Neural cell (in vitro differentiated cells): ENCODE results near the gene PHF3.

Experiments used
- EP300 ChIP-seq: fragments of 450-650 bp; conservative IDR thresholded peaks from 2 replicates; pipeline ENCODE4 v1.6.1; 2014; ENCODE audit warnings: antibody characterized with exemption, mild to moderate bottlenecking, moderate library complexity; ENCODE audit not compliant: poor library complexity, severe bottlenecking
- EZH2 ChIP-seq: fragments of 200-600, 300-800 bp; shearing (Covaris generic), sonication (generic); IDR thresholded peaks from 2 replicates; pipeline ENCODE4 v1.6.1; 2014; ENCODE audit warnings: antibody characterized with exemption, low read length, borderline replicate concordance, mild to moderate bottlenecking; ENCODE audit not compliant: insufficient read depth, poor library complexity, severe bottlenecking
- MXI1 ChIP-seq: fragments of 450-650 bp; conservative IDR thresholded peaks from 2 replicates; pipeline ENCODE4 v1.6.1; 2014; ENCODE audit warnings: antibody characterized with exemption, mild to moderate bottlenecking; ENCODE audit not compliant: poor library complexity, severe bottlenecking
- POLR2AphosphoS5 ChIP-seq: IDR thresholded peaks from 2 replicates; pipeline ENCODE4 v1.6.1; 2012
- RAD21 ChIP-seq: fragments of 450-650 bp; conservative IDR thresholded peaks from 2 replicates; pipeline ENCODE4 v1.6.1; 2014; ENCODE audit warnings: antibody characterized with exemption, mild to moderate bottlenecking, moderate library complexity
- TAF1 ChIP-seq: IDR thresholded peaks from 2 replicates; pipeline ENCODE4 v1.6.1; 2012; ENCODE audit warnings: low read depth
- TF ChIP-seq, protein P1 (sequence below): IDR thresholded peaks from 2 replicates; pipeline ENCODE4 v1.6.1; 2012; ENCODE audit warnings: borderline replicate concordance
- TF ChIP-seq, protein P2 (sequence below): fragments of 450-650 bp; IDR thresholded peaks from 2 replicates; pipeline ENCODE4 v1.5.1; 2014; ENCODE audit warnings: antibody characterized with exemption, mild to moderate bottlenecking, moderate library complexity; ENCODE audit not compliant: poor library complexity, severe bottlenecking

DNA sequence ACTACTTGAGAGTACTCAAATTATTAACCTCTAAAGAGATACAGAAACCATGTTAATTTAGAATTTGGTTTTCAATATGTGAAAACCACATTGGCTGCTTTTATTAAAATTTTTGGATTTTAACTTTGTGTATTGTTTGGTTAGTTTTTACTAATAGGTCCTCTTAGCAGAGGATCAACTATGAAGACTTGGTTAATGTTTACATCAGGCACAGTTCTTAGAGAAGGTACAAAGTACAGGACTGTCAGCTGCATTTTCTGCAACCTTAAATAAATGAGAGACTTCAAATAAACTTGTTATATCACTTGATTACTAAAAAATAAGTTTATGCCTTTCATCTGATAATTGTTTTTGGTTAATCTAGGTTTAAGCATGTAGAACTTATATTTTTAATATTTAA, 89.1 kb downstream of the PHF3 start:
- TF ChIP-seq, protein P1, sequence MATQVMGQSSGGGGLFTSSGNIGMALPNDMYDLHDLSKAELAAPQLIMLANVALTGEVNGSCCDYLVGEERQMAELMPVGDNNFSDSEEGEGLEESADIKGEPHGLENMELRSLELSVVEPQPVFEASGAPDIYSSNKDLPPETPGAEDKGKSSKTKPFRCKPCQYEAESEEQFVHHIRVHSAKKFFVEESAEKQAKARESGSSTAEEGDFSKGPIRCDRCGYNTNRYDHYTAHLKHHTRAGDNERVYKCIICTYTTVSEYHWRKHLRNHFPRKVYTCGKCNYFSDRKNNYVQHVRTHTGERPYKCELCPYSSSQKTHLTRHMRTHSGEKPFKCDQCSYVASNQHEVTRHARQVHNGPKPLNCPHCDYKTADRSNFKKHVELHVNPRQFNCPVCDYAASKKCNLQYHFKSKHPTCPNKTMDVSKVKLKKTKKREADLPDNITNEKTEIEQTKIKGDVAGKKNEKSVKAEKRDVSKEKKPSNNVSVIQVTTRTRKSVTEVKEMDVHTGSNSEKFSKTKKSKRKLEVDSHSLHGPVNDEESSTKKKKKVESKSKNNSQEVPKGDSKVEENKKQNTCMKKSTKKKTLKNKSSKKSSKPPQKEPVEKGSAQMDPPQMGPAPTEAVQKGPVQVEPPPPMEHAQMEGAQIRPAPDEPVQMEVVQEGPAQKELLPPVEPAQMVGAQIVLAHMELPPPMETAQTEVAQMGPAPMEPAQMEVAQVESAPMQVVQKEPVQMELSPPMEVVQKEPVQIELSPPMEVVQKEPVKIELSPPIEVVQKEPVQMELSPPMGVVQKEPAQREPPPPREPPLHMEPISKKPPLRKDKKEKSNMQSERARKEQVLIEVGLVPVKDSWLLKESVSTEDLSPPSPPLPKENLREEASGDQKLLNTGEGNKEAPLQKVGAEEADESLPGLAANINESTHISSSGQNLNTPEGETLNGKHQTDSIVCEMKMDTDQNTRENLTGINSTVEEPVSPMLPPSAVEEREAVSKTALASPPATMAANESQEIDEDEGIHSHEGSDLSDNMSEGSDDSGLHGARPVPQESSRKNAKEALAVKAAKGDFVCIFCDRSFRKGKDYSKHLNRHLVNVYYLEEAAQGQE: no peak
- TF ChIP-seq, protein P2, sequence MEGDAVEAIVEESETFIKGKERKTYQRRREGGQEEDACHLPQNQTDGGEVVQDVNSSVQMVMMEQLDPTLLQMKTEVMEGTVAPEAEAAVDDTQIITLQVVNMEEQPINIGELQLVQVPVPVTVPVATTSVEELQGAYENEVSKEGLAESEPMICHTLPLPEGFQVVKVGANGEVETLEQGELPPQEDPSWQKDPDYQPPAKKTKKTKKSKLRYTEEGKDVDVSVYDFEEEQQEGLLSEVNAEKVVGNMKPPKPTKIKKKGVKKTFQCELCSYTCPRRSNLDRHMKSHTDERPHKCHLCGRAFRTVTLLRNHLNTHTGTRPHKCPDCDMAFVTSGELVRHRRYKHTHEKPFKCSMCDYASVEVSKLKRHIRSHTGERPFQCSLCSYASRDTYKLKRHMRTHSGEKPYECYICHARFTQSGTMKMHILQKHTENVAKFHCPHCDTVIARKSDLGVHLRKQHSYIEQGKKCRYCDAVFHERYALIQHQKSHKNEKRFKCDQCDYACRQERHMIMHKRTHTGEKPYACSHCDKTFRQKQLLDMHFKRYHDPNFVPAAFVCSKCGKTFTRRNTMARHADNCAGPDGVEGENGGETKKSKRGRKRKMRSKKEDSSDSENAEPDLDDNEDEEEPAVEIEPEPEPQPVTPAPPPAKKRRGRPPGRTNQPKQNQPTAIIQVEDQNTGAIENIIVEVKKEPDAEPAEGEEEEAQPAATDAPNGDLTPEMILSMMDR: no peak
- TF ChIP-seq TAF1: no peak
- TF ChIP-seq POLR2AphosphoS5: no peak
- TF ChIP-seq EP300: no peak
- TF ChIP-seq RAD21: no peak
- TF ChIP-seq EZH2: no peak
- no peak for TF ChIP-seq MXI1
